GM19035 (cell line): Measurements from ENCODE around the gene SLC4A8.
"Not testable (repeated sequence)": the region's sequence is repeated elsewhere in the genome, so short reads cannot be mapped to it uniquely, and the experiment has no call there.

ENCODE experiments used
- ATAC-seq: cut with Tn5 transposase; IDR thresholded peaks from one replicate; pipeline ENCODE4 v1.9.1; 2021; ENCODE audit not compliant: unreplicated experiment

The SLC4A8 gene

GRCh38 chr12:51428256-51428655 is 3.6 kb downstream of the SLC4A8 start:
- no peak for ATAC-seq

GRCh38 chr12:51429700-51430099 is 5.1 kb downstream of the SLC4A8 start:
- ATAC-seq, result no peak

GRCh38 chr12:51430196-51430895 is 5.7 kb downstream of the SLC4A8 start:
- no peak for ATAC-seq

- ATAC-seq, result no peak
Observed at GRCh38 chr12:51432921-51433320, 8.3 kb downstream of the SLC4A8 start.

GRCh38 chr12:51434305-51434704 is 9.7 kb downstream of the SLC4A8 start:
- no peak for ATAC-seq

- ATAC-seq, result no peak
Observed at GRCh38 chr12:51437431-51437830, 12.8 kb downstream of the SLC4A8 start.

- ATAC-seq, result no peak
Observed at GRCh38 chr12:51439330-51439729, 14.7 kb downstream of the SLC4A8 start.

GRCh38 chr12:51441583-51441982 is 17.0 kb downstream of the SLC4A8 start:
- no peak for ATAC-seq

- ATAC-seq, result no peak
Observed at GRCh38 chr12:51442324-51442723, 17.7 kb downstream of the SLC4A8 start.

- no peak for ATAC-seq
Observed at GRCh38 chr12:51443573-51443972, 18.9 kb downstream of the SLC4A8 start.

GRCh38 chr12:51448618-51449256 is 24.1 kb downstream of the SLC4A8 start:
- no peak for ATAC-seq

GRCh38 chr12:51449580-51450246 is 25.1 kb downstream of the SLC4A8 start:
- no peak for ATAC-seq

GRCh38 chr12:51450333-51450732 is 25.7 kb downstream of the SLC4A8 start:
- ATAC-seq, result no peak

GRCh38 chr12:51450806-51451205 is 26.2 kb downstream of the SLC4A8 start:
- ATAC-seq, result no peak

- not testable (repeated sequence) for ATAC-seq
Observed at GRCh38 chr12:51454016-51454415, 29.4 kb downstream of the SLC4A8 start.

- not testable (repeated sequence) for ATAC-seq
Observed at GRCh38 chr12:51455050-51455449, 30.4 kb downstream of the SLC4A8 start.

GRCh38 chr12:51458635-51459034 is 34.0 kb downstream of the SLC4A8 start:
- ATAC-seq, result no peak

GRCh38 chr12:51460519-51460918 is 35.9 kb downstream of the SLC4A8 start:
- no peak for ATAC-seq

- no peak for ATAC-seq
Observed at GRCh38 chr12:51465491-51465890, 40.9 kb downstream of the SLC4A8 start.

- ATAC-seq, result no peak
Observed at GRCh38 chr12:51470116-51470515, 45.5 kb downstream of the SLC4A8 start.

- ATAC-seq, result no peak
Observed at GRCh38 chr12:51471111-51471864, 46.7 kb downstream of the SLC4A8 start.
